SK-N-SH (cell line): Measurements from ENCODE around the gene SMARCA2.

ENCODE experiments used
- EP300 ChIP-seq, 2 experiments: IDR thresholded peaks; 2 replicates each; pipeline versions ENCODE4 v1.4.0 to v1.6.1; 2012; ENCODE audit warnings: borderline replicate concordance in 1 of 2, low read depth in 1 of 2, low read length in 1 of 2
- EZH2phosphoT487 ChIP-seq: fragments of 200-600 bp; sonication (generic); IDR thresholded peaks from 2 replicates; pipeline ENCODE4 v1.6.1; 2017; ENCODE audit warnings: low read depth, mixed run types, mild to moderate bottlenecking, antibody characterized with exemption, moderate library complexity, borderline replicate concordance
- FOXM1 ChIP-seq: IDR thresholded peaks from 2 replicates; pipeline ENCODE4 v1.4.0; 2012; ENCODE audit warnings: low read depth, mild to moderate bottlenecking
- MAX ChIP-seq: IDR thresholded peaks from 2 replicates; pipeline ENCODE4 v1.4.0; 2012; ENCODE audit warnings: low read depth
- MXI1 ChIP-seq: IDR thresholded peaks from 2 replicates; pipeline ENCODE4 v1.6.1; 2012; ENCODE audit warnings: mild to moderate bottlenecking, low read depth, low read length, improper control_type of control experiment
- POLR2AphosphoS5 ChIP-seq: IDR thresholded peaks from 2 replicates; pipeline ENCODE4 v1.6.1; 2012; ENCODE audit warnings: low read depth, low read length
- REST ChIP-seq: IDR thresholded peaks from 2 replicates; pipeline ENCODE4 v1.6.1; 2012; ENCODE audit warnings: mild to moderate bottlenecking, low read depth, low read length, moderate library complexity
- RXRA ChIP-seq: IDR thresholded peaks from 2 replicates; pipeline ENCODE4 v1.4.0; 2012; ENCODE audit warnings: low read depth, mild to moderate bottlenecking, borderline replicate concordance
- TAF1 ChIP-seq: IDR thresholded peaks from 2 replicates; pipeline ENCODE4 v1.6.1; 2012; ENCODE audit warnings: low read depth, mild to moderate bottlenecking, low read length, moderate library complexity, borderline replicate concordance
- TCF12 ChIP-seq: IDR thresholded peaks from 2 replicates; pipeline ENCODE4 v1.4.0; 2012
- USF2 ChIP-seq: fragments of 150-350 bp; IDR thresholded peaks from 2 replicates; pipeline ENCODE4 v1.6.1; 2017; ENCODE audit warnings: antibody characterized with exemption, low read length, low read depth, borderline replicate concordance
- TF ChIP-seq, protein P1 (sequence below): fragments of 200-600 bp; sonication (generic); IDR thresholded peaks from 2 replicates; pipeline ENCODE4 v1.6.1; 2017; ENCODE audit warnings: antibody characterized with exemption, mild to moderate bottlenecking, moderate library complexity

DNA sequence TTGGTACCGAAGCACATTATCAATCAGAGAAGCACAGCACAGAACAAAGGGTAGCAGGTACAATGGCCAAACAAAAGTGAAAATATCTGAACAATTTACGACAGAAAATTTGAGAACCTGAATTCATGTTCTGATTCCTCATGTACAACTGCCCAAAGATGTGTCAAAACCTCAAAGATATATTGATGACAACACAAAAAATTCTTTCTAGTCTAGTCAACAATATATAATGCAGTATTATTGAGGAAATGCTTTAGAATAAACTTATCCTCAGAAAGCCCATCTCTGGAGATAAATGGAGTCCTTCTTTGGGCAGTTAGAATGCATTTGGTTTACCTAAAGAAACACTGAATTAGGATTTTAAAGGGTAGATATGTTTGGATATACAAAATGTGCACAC is 6.8 kb upstream of the SMARCA2 start:
- no peak for TF ChIP-seq MAX
- TF ChIP-seq REST, result no peak
- no peak for TF ChIP-seq TCF12
- TF ChIP-seq RXRA, result no peak
- TF ChIP-seq, protein P1, sequence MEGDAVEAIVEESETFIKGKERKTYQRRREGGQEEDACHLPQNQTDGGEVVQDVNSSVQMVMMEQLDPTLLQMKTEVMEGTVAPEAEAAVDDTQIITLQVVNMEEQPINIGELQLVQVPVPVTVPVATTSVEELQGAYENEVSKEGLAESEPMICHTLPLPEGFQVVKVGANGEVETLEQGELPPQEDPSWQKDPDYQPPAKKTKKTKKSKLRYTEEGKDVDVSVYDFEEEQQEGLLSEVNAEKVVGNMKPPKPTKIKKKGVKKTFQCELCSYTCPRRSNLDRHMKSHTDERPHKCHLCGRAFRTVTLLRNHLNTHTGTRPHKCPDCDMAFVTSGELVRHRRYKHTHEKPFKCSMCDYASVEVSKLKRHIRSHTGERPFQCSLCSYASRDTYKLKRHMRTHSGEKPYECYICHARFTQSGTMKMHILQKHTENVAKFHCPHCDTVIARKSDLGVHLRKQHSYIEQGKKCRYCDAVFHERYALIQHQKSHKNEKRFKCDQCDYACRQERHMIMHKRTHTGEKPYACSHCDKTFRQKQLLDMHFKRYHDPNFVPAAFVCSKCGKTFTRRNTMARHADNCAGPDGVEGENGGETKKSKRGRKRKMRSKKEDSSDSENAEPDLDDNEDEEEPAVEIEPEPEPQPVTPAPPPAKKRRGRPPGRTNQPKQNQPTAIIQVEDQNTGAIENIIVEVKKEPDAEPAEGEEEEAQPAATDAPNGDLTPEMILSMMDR, result no peak
- TF ChIP-seq MXI1, result no peak
- TF ChIP-seq EZH2phosphoT487, result no peak
- TF ChIP-seq FOXM1, result no peak
- no peak for TF ChIP-seq USF2
- no peak for TF ChIP-seq POLR2AphosphoS5
- TF ChIP-seq EP300 (IDR thresholded peaks at IDR 0.05; ENCODE audit: borderline replicate concordance in 1 of 2, low read depth in 1 of 2, low read length in 1 of 2), result no peak
- no peak for TF ChIP-seq TAF1
